NT2/D1 (cell line): ENCODE results near the gene ARHGAP45.

Experiments
- DNase-seq: peaks from one replicate; pipeline ENCODE4 v3.0.0-alpha.2; 2011; ENCODE audit warnings: low read depth, low spot score
- H3K27me3 ChIP-seq: 2 replicates; pipeline ENCODE4 v1.6.0; 2011; ENCODE audit warnings: mild to moderate bottlenecking; ENCODE audit not compliant: insufficient read length, insufficient read depth
- H3K36me3 ChIP-seq: 2 replicates; pipeline ENCODE4 v1.6.1; 2011; ENCODE audit warnings: mild to moderate bottlenecking, low read length, mixed read lengths; ENCODE audit not compliant: insufficient read depth, insufficient read length
- H3K4me1 ChIP-seq: 2 replicates; pipeline ENCODE4 v1.5.1; 2011; ENCODE audit not compliant: insufficient read depth, insufficient read length
- H3K4me3 ChIP-seq: 2 replicates; pipeline ENCODE4 v1.5.1; 2011; ENCODE audit warnings: low read depth; ENCODE audit not compliant: insufficient read length
- H3K9ac ChIP-seq: 2 replicates; pipeline ENCODE4 v1.6.0; 2011; ENCODE audit warnings: low read depth; ENCODE audit not compliant: insufficient read length
- H3K9me3 ChIP-seq: 2 replicates; pipeline ENCODE4 v1.5.1; 2011; ENCODE audit warnings: mild to moderate bottlenecking, low read length; ENCODE audit not compliant: insufficient read depth
- SUZ12 ChIP-seq: IDR thresholded peaks from 2 replicates; pipeline ENCODE4 v1.6.1; 2011; ENCODE audit not compliant: insufficient read length, insufficient read depth; ENCODE audit errors: extremely low read depth
- YY1 ChIP-seq: IDR thresholded peaks from 2 replicates; pipeline ENCODE4 v1.6.1; 2011; ENCODE audit not compliant: insufficient read length, insufficient read depth
- ZNF274 ChIP-seq: IDR thresholded peaks from 2 replicates; pipeline ENCODE4 v1.6.1; 2011; ENCODE audit warnings: mild to moderate bottlenecking, low read depth, low read length

Gene ARHGAP45

DNA sequence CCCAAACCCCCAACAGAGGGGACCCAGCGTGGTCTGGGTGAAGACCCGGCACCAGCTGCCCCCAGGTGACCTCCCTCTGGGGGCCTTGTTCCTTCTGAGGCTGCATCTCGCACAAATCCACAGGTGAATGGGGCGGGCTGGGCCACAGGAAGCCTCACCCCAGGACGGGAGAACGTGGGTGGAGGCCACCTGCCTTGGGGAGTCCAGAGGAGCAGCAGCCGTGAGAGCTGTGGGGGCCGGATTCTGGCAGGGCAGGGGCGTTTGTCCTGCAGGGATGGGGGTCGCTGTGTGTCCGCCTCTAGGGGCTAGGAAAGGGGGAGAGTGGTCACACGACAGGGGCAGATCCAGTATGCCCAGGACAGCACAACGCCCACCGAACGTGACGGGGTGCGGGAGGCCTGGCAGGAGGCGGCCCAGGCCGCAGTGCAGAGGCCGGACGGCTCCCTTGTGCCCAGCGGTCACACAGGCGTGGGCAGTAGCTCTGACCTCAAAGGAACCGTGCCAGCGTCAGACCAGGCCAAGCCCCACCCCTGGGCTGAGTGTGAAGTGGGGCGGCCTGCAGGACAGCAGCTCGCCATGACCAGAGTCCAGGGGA lies 21.5 kb downstream of the ARHGAP45 start:
- TF ChIP-seq ZNF274 (no peak), SUZ12 (no peak), YY1 (no peak)
- Histone ChIP-seq H3K9me3 (no peaks in the 10 kb centered on the region), H3K4me1 (peaks cover 14% of the 10 kb centered on the region), H3K4me3 (no peak overlapping the region), H3K9ac (peak overlapping the region; percentile 8), H3K27me3 (no peaks in the 10 kb centered on the region), H3K36me3 (peaks cover 88% of the 10 kb centered on the region)
- DNase-seq: no peak

DNA sequence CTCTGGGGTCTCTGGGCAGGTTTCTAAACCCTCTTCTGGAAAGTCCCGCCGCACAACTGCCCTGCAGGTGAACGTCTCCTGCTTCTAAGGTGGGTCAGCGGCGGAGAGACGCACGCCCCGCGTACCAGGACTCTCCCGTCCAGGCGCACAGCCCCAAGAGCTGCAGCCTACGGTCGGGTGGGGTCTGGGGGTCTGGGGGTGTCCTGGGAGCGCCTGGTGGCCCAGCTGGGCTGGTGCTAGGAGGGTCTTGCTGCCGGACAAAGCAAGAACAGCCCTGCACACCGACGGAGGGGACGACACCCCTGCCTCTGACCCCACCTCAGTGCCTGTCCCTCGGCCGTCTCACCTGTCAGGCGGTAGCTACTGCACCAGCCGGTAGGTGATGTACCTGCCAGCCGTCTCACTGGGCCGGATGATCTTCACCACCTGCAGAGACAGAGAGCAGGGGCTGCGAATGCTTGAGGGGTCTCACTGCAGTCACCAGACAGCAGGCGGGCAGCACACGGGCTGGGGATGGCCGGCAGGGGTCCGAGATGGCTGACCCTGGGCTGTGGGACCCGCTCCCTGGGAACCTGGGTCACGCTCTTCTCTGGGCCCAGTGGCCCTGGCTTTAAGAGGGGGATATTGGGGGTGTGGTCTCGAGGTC lies 22.3 kb downstream of the ARHGAP45 start:
- H3K27me3 ChIP-seq: no peaks in the 10 kb centered on the region
- H3K9ac ChIP-seq: no peak overlapping the region
- H3K36me3 ChIP-seq: peaks cover 88% of the 10 kb centered on the region
- H3K4me3 ChIP-seq: no peak overlapping the region
- H3K9me3 ChIP-seq: no peaks in the 10 kb centered on the region
- H3K4me1 ChIP-seq: peaks cover 21% of the 10 kb centered on the region
- TF ChIP-seq YY1 (no peak), SUZ12 (no peak), ZNF274 (no peak)
- DNase-seq: no peak

DNA sequence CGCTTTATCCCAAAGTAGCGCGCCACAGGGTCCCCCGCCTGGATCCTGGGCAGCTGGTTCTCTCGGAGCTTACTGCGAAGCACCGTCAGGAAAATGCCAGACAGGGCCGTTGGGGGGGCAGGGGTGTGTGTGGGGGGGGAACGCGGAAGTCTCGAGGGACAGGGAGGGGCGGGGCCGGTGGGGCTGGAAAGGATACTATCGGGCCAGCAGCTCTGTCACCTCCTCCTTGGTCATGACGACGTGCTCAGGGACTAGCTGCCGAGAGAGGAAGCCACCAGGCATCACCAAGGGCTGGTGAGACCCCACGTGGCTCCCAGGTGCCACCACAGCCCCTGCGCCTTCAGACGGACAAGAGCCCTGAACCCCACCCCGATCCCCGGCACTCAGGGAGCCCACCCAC lies 22.9 kb downstream of the ARHGAP45 start:
- Histone ChIP-seq H3K9ac (no peak overlapping the region), H3K36me3 (peaks cover 84% of the 10 kb centered on the region), H3K9me3 (no peaks in the 10 kb centered on the region), H3K27me3 (no peaks in the 10 kb centered on the region), H3K4me3 (no peak overlapping the region), H3K4me1 (peaks cover 22% of the 10 kb centered on the region)
- no peak for DNase-seq
- TF ChIP-seq SUZ12: no peak
- TF ChIP-seq YY1: no peak
- TF ChIP-seq ZNF274: no peak

DNA sequence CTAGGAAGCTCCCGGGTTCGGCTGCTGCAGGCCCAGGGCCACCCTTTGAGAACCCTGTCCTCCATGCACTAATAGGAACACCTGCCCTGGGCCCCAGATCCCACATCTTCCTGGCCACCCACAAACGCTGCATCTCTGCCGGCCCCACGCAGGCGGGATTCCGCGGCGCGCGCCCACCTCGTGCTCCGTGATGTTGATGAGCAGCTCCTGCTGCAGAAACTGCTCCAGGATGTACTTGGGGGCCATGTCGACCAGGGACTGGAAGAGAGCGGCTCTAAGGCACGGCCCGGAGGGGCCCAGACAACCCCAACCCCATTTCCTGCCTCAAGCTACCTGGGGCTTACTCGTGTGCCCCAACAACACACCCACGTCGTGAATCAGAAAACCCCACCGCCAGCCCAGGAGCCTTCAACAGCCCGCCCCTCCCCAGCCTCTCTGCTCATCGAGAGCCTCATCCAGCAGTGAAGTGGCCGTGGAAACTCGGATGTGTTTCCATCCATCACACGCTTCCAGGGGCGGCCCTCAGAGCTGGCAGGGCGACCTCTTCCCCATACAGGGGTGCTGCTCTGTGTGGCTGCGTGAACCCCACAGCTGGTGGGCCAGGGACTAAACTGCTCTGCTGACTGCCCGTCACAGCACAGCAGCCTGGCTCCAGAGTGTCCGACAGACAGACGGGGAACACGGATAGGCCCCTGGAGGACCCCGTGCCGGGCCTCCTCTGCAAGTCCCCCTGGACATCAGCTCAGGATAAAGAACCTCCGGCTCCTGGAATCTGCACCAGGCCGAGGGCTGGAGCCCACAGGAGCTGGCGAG lies 24.0 kb downstream of the ARHGAP45 start:
- Histone ChIP-seq H3K9ac (no peak overlapping the region), H3K4me3 (no peak overlapping the region), H3K27me3 (no peaks in the 10 kb centered on the region), H3K36me3 (peaks cover 73% of the 10 kb centered on the region), H3K4me1 (peaks cover 18% of the 10 kb centered on the region), H3K9me3 (no peaks in the 10 kb centered on the region)
- no peak for DNase-seq
- no peak for TF ChIP-seq SUZ12
- TF ChIP-seq YY1: no peak
- no peak for TF ChIP-seq ZNF274

DNA sequence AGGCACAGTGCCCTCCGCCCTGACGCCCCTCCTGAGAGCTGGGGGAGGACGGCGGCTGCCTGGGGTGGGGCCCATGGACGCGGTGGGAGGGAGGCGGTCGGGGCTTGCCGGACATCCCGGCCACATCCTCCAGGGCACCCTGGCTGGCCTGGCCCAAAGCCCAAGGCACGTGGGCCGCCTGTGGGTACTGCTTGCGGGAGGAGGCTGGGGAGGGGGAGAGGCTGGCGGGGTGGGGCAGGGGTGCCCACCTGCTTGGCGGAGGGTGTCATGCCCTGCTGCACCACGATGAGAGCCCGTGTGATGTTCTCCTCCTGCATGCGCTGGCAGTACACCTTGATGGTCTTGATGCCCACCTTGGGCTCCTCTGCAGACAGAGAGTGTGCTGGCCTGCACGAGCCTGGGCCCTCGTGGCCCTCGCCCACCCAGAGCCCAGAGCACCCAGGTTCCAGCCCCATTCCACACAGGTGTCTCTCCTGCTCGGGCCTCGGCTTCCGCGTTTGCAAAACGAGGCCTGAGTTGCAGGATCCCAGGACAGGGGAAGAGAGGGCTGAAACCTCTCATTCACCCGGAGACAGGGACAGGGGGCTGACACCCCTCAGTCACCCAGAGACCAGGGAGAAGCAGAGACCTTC lies 24.7 kb downstream of the ARHGAP45 start:
- Histone ChIP-seq H3K9me3 (no peaks in the 10 kb centered on the region), H3K9ac (peak overlapping the region; percentile 4), H3K27me3 (no peaks in the 10 kb centered on the region), H3K4me1 (peaks cover 14% of the 10 kb centered on the region), H3K4me3 (no peak overlapping the region), H3K36me3 (peaks cover 66% of the 10 kb centered on the region)
- no peak for DNase-seq
- no peak for TF ChIP-seq ZNF274
- no peak for TF ChIP-seq SUZ12
- TF ChIP-seq YY1: no peak

DNA sequence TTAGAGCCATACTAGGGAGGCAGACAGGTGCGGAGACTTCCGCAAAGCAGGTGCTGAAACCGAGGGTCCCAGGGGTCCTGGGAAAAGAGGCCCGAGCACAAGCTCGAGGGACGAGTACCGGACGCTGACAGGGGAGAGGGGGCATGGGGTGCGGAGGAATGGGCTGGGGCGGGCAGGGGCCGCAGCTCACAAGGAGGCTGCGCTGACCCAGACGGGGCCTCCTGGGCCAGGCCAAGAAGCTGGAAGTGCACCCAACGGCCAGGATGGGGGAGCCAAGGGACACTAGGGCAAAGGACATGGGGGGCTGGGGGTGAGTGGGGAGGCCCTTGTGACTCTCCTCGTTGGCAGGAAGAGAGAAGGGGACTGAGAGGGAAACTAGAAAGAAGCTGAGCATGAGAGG lies 26.4 kb downstream of the ARHGAP45 start:
- no peaks in the 10 kb centered on the region for H3K27me3 ChIP-seq
- peaks cover 50% of the 10 kb centered on the region for H3K36me3 ChIP-seq
- no peaks in the 10 kb centered on the region for H3K9me3 ChIP-seq
- no peak overlapping the region for H3K4me3 ChIP-seq
- DNase-seq: no peak
- no peak for TF ChIP-seq YY1
- no peak for TF ChIP-seq SUZ12
- TF ChIP-seq ZNF274: no peak
- H3K4me1 ChIP-seq: peaks cover 16% of the 10 kb centered on the region
- peak overlapping the region; percentile 98 for H3K9ac ChIP-seq
